ACHN (cell line): ENCODE measurements around the gene PTPRF.

Experiments
- DNase-seq: peaks from one replicate; pipeline ENCODE4 v3.0.0-alpha.2; 2015
- in situ Hi-C: cut with HindIII; loops from 2 replicates; pipeline ENCODE4 v1.10.0; 2017; ENCODE audit warnings: low sequenced_read_pairs, low pct_ligation_motif_present, low pct_unique_long_range_greater_than_20kb

PTPRF gene

DNA sequence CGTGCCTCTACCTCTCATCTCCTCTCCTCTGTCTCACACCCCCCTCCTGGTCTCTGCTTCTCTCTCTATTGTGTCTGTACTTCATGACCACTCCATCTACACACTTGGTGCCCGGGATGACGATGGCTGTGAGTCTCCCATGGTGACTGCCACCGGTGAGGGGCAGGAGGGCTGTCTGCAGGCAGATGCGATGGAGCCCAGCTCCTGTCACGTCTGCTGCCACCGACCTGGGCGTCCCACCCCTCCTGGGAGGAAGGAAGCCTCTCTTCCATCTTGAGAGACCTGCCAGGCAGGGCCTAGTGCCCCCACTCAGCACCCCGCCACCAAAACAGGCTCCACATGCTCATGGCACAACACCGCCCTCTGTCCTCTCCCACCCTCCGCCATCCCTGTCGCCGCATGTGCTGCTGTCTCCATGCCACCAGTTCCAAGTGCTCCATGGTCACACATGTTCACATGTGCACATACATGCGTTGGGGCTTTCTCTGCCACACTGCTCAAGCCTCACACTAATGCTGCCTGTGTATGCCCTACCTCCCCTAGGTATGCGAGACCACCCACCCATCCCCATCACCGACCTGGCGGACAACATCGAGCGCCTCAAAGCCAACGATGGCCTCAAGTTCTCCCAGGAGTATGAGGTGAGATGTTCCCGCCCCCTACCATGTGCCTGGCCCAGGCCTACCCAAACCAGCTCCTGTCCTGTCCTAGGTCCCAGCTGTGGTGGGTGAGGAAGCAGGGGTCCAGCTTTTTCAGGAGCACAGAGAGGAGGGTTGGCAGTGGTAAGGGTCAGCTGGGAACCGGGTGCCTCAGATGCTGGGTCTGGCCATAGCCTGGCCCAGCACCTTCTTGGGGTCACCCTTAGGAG is 82.6 kb downstream of the PTPRF start:
- in situ Hi-C loops = no loop called here
- no peak for DNase-seq

DNA sequence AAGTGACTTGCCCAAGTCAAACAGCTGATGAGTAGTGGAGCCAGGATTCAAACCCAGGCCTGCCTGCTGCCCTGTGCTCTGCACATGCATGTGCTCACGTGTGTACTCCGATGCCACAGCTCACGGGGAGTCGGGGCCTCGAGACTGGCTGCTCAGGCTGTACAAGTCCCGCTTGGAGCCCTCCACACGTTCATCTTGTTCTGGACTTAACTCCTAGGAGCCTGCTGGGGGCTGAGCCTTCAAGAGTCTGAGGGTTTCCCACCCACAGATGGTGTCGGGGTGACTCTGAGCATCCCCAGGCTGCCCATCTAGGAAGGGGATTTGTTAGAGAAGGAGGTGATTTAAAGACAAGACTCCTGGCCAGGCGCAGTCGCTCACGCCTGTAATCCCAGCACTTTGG is 83.5 kb downstream of the PTPRF start:
- DNase-seq = no peak
- in situ Hi-C loops = no loop called here

DNA sequence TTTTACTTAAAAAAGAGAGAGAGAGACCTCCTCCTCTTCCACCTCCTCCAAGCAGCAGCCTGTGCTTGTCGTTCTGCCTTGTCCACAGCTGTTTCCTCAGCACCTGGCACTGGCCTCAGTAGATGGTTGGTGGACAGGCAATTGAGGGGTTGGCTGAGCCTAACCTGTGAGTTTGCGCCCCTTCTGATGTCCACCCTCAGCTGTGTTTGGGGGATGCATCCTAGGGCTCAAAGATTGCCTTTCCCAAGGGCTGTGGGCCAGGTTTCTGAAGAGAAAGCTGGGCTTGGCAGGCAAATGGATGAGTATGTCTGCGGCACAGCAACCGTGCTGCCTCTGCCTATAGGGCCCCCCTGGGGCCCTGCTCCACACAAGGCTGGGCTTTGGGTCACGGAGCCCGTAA is 84.2 kb downstream of the PTPRF start:
- in situ Hi-C loops = no loop called here
- DNase-seq = no peak

DNA sequence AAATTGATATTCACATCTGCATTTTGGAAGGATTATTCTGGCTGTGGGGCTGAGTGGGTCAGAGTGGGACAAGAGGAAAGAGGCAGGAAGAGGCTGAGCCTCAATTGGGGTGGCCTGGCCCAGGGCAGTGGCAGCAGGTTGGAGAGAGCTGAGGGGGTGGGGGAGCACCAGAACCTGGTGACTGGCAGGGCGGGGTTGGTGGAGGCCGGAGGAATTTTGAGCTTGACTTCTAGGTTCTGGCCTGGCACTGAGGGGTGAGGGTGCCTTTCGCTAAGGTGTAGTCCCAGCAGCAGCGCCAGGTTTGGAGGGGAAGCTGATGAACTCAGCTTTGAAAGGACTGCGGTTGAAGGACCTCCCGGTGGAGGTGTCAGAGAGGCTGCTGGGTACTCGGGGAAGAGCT is 85.7 kb downstream of the PTPRF start:
- in situ Hi-C loops = no loop called here
- DNase-seq = no peak

DNA sequence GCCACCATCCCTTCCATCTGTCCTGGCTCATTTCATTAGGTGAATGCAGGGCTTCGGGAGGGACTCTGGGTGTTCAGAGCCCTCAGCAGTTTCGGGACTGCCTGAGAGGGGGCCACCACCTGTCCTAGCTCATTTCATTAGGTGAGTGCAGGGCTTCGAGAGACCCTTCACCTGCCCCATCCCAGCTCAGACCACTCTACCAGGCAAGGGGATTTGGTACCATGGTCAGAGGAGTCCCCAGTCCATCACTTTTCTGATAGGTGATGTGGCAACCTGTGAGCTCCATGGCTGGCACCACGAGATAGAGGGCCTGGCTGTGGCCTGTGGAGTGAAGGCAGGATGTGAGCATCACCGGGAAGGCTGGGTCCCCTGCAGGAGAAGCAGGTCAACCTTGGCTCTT is 86.3 kb downstream of the PTPRF start:
- DNase-seq = no peak
- in situ Hi-C loops = no loop called here

DNA sequence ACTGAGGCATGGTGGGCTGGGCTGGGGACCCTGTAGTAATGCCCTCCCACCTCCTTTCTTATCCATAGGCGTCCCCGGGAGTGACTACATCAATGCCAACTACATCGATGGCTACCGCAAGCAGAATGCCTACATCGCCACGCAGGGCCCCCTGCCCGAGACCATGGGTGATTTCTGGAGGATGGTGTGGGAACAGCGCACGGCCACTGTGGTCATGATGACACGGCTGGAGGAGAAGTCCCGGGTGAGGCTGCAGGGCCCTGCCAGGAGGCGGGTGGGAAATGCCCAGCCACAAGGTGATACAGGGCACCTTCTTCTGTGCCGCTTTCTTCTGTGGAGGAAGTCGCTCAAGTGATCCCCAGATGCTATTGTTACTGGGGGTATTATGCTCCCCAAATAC is 87.0 kb downstream of the PTPRF start:
- no peak for DNase-seq
- in situ Hi-C loops = no loop called here

DNA sequence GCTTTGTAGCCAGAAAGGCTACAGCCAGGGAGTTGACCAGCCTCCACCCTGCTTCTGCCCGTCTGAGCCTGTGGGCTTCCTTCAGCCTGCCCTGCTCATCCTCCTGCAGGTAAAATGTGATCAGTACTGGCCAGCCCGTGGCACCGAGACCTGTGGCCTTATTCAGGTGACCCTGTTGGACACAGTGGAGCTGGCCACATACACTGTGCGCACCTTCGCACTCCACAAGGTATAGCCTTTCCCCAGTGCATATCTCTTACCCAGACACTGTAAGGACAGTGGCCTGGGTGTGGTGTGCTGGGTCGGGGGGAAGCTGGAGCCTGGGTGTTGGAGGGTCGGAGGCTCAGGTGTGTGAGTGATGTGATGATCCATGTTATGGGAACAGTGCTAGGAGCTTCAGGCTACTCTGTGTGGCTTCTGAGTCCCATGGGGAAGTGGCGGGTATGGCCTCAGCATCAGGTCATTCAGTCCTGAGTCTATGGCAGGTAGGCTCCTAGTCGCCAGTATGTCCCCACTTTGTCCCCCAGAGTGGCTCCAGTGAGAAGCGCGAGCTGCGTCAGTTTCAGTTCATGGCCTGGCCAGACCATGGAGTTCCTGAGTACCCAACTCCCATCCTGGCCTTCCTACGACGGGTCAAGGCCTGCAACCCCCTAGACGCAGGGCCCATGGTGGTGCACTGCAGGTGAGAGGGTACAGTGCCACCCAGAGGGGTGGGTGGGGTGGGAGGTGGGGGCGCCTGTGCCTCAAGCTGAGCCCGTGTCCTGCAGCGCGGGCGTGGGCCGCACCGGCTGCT is 88.0 kb downstream of the PTPRF start:
- no peak for DNase-seq
- in situ Hi-C loops = no loop called here

DNA sequence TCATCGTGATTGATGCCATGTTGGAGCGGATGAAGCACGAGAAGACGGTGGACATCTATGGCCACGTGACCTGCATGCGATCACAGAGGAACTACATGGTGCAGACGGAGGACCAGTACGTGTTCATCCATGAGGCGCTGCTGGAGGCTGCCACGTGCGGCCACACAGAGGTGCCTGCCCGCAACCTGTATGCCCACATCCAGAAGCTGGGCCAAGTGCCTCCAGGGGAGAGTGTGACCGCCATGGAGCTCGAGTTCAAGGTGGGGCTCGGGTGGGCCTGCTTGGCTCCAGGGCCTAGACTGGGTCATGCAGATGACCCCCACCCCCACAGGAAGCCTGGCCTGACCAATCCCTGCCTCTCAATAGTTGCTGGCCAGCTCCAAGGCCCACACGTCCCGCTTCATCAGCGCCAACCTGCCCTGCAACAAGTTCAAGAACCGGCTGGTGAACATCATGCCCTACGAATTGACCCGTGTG is 88.7 kb downstream of the PTPRF start:
- in situ Hi-C loops = no loop called here
- DNase-seq = no peak

DNA sequence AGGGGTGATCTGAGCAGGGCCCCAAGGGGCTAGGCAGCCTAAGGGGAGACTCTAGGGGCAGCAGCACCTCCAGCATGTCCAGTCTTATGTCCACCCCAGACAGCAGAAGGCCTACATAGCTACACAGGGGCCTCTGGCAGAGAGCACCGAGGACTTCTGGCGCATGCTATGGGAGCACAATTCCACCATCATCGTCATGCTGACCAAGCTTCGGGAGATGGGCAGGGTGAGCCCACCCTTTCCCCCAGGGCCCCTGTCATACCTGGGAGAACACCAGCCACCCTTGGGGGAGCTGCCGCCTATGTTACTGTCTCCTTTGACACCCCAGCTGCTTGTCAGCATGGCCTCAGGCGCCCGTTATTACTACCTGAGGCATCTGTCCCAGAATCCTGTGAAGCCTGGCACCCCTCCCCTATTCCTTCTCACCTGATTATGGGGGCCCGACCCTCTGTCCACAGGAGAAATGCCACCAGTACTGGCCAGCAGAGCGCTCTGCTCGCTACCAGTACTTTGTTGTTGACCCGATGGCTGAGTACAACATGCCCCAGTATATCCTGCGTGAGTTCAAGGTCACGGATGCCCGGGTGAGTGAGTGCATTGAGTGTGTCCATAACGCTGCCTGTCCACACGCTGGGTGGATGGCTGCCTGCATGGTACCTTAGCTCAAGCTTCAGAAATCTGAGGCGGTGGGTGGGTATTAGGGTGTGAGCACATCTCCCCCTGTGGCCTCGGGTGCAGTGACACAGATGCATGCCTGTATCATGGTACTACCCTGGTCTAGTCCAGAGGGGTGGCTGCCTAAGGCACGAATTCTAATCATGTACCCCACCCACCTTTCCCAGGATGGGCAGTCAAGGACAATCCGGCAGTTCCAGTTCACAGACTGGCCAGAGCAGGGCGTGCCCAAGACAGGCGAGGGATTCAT is 89.6 kb downstream of the PTPRF start:
- DNase-seq = no peak
- in situ Hi-C loops = no loop called here

DNA sequence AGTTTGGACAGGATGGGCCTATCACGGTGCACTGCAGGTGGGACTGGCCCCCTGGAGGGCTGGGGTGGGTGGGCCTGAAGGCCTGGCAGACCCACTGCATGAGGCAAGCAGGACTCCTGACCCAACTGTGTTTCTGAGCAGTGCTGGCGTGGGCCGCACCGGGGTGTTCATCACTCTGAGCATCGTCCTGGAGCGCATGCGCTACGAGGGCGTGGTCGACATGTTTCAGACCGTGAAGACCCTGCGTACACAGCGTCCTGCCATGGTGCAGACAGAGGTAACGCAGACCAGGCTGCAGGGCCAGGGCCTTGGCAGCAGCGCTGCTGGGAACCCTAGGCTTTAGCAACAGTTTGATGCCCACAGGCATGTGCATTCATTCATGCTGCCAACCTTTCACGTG is 90.3 kb downstream of the PTPRF start:
- in situ Hi-C loops = no loop called here
- DNase-seq = no peak

DNA sequence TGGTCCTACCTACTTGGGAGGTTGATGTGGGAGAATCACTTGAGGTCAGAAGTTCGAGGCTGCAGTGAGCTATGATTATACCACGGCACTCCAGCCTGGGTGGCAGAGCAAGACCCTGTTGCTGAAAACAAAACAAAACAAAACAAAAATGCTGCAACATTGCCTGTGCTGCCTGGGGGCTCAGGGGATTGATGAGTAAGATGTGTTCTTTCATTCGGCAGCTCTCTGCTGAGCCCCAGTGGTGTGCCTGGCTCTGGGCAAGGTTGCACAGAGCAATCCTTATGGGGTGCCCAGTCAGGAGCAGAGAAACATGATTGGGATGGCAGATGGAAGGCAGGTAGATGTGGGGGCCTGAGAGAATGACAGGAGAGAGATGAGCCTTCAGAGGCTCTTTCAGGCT is 90.7 kb downstream of the PTPRF start:
- in situ Hi-C loops = no loop called here
- no peak for DNase-seq

DNA sequence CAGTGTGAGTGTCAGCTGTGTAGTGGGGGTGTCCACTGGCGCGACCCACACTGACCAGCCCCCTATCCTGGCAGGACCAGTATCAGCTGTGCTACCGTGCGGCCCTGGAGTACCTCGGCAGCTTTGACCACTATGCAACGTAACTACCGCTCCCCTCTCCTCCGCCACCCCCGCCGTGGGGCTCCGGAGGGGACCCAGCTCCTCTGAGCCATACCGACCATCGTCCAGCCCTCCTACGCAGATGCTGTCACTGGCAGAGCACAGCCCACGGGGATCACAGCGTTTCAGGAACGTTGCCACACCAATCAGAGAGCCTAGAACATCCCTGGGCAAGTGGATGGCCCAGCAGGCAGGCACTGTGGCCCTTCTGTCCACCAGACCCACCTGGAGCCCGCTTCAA is 91.2 kb downstream of the PTPRF start:
- in situ Hi-C loops = no loop called here
- no peak for DNase-seq

DNA sequence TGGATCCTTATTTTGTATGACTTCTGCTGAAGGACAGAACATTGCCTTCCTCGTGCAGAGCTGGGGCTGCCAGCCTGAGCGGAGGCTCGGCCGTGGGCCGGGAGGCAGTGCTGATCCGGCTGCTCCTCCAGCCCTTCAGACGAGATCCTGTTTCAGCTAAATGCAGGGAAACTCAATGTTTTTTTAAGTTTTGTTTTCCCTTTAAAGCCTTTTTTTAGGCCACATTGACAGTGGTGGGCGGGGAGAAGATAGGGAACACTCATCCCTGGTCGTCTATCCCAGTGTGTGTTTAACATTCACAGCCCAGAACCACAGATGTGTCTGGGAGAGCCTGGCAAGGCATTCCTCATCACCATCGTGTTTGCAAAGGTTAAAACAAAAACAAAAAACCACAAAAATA is 91.8 kb downstream of the PTPRF start:
- in situ Hi-C loops = no loop called here
- no peak for DNase-seq

DNA sequence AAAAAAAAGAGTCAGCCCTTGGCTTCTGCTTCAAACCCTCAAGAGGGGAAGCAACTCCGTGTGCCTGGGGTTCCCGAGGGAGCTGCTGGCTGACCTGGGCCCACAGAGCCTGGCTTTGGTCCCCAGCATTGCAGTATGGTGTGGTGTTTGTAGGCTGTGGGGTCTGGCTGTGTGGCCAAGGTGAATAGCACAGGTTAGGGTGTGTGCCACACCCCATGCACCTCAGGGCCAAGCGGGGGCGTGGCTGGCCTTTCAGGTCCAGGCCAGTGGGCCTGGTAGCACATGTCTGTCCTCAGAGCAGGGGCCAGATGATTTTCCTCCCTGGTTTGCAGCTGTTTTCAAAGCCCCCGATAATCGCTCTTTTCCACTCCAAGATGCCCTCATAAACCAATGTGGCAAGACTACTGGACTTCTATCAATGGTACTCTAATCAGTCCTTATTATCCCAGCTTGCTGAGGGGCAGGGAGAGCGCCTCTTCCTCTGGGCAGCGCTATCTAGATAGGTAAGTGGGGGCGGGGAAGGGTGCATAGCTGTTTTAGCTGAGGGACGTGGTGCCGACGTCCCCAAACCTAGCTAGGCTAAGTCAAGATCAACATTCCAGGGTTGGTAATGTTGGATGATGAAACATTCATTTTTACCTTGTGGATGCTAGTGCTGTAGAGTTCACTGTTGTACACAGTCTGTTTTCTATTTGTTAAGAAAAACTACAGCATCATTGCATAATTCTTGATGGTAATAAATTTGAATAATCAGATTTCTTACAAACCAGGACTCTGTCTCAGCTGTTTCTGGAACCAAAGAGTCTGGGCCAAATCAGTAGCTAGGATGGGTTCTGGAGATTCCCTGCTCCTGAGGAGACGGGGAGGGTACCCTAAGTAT is 92.5 kb downstream of the PTPRF start:
- in situ Hi-C loops = no loop called here
- DNase-seq = no peak

DNA sequence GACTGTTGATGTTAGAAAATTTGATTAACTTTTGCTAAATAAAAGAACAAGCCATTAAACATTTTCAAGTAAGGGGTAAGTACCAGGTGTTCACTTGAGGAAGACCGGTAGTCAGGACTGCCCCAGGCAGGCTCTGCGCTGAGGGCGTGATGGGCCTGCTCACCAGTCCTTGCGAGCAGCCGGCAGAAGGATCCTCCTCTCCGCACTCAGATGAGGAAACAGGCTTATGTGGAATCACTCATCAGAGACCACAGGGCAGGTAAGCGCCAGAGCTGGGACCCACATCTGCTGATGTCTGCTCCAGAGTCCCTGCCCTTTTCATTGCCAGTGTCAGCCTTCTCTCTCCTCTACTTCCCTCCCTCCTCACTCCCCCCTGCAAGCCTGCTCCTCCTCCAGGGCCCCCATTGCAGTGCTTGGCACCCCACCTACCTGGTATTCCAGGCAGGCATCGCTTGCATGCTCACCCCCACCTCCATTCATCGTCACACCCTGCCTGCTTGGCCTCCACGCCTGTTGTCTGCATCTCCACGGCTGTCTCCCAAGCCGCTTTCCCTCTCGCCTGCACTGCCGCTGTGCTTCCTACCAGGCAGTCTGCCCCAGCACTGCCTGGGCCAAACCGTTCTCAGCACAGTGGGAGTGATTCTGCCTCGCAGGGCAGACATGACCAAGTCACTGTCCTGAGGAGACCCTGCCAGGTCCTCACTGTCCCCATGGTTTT is 94.5 kb downstream of the PTPRF start:
- DNase-seq = no peak
- in situ Hi-C loops = no loop called here

DNA sequence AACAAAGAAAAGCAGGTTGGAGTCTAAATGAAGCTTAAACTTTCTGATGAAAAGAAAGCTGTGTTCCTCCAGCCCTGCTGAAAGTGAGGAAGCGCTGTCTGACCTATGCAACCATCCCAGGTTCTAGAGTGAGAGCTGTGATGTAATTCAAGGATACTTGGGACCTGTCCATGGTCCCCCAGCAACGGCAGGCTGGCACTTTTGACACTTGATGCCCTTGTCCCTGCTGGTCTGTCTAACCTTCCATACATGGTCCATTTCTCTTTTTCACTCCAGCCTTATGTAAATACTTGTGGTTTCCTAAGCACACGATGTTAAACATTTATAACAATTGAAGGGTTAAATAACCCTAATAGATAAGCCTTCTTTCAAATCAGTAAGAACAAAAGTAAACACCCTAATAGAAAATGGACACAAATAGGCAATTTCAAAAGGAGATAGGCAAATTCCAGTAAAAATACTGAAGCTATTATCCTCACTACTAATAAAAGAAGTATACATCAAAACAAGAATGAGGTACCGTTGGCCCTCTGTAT is 101.5 kb downstream of the PTPRF start:
- in situ Hi-C loops = no loop called here

DNA sequence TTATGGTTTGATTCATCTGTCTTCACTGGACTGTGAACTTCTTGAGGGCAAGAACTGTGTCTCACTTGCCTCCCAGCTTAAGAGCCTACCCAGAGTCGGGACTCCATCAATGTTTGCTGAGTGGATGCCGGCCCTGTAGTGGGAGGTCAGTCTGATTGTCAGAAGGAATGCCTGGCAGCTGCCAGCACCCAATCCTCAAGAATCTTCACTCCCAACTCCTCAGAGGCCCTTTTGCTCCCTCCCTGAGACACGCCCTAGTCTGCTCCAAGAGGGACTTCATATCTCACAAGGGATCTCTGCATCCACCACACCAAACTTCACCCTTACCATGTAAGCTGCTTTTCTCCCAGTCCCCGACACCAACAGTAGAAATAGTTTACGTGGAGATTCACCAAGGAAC is 104.0 kb downstream of the PTPRF start:
- no peak for DNase-seq
- in situ Hi-C loops = no loop called here

More for the DNA sequence above, 101.5 kb downstream of the PTPRF start:
- no peak for DNase-seq
